GM12878 (cell line): ENCODE data around the gene FZD8.

Experiments
- CHD2 ChIP-seq: IDR thresholded peaks from 2 replicates; pipeline ENCODE4 v1.6.1; 2011; ENCODE audit warnings: low read depth, low read length, improper control_type of control experiment, borderline replicate concordance
- CTCF ChIP-seq, 3 experiments: IDR thresholded peaks in 2 of 3; conservative IDR thresholded peaks in 1 of 3; 2 replicates each; pipeline ENCODE4 v1.5.1; 2011; ENCODE audit warnings: low read depth in 3 of 3, low read length in 3 of 3, mild to moderate bottlenecking in 3 of 3, control low read depth in 2 of 3, moderate library complexity in 2 of 3, inconsistent platforms in 1 of 3, mixed read lengths in 1 of 3; ENCODE audit not compliant: control insufficient read depth in 2 of 3, insufficient read depth in 1 of 3; ENCODE audit errors: extremely low read depth in 1 of 3
- MXI1 ChIP-seq: fragments of 150-350 bp; IDR thresholded peaks from 2 replicates; pipeline ENCODE4 v1.6.1; 2011; ENCODE audit warnings: low read depth, mild to moderate bottlenecking, inconsistent platforms, low read length, improper control_type of control experiment
- NR2F1 ChIP-seq: fragments of 450-650 bp; conservative IDR thresholded peaks from 2 replicates; pipeline ENCODE4 v1.6.1; 2017; ENCODE audit warnings: mild to moderate bottlenecking
- PAX8 ChIP-seq: fragments of 450-650 bp; IDR thresholded peaks from 2 replicates; pipeline ENCODE4 v1.6.1; 2017; ENCODE audit warnings: mild to moderate bottlenecking, moderate library complexity
- POLR2AphosphoS5 ChIP-seq: IDR thresholded peaks from 2 replicates; pipeline ENCODE4 v1.6.1; 2011; ENCODE audit warnings: mild to moderate bottlenecking, low read length, inconsistent platforms
- RELA ChIP-seq: fragments of 450-650 bp; IDR thresholded peaks from 2 replicates; pipeline ENCODE4 v1.8.0; 2014; ENCODE audit warnings: borderline replicate concordance; ENCODE audit not compliant: partially characterized antibody
- SMAD1 ChIP-seq: fragments of 450-650 bp; IDR thresholded peaks from 2 replicates; pipeline ENCODE4 v1.6.1; 2018; ENCODE audit warnings: mild to moderate bottlenecking, low read depth; ENCODE audit not compliant: partially characterized antibody
- SMC3 ChIP-seq: IDR thresholded peaks from 2 replicates; pipeline ENCODE4 v1.6.1; 2011; ENCODE audit warnings: low read length, improper control_type of control experiment, borderline replicate concordance
- YY1 ChIP-seq: IDR thresholded peaks from 2 replicates; pipeline ENCODE4 v1.6.1; 2011; ENCODE audit warnings: low read depth, mild to moderate bottlenecking, low read length
- TF ChIP-seq, protein P1 (sequence below): fragments of 450-650 bp; IDR thresholded peaks from 2 replicates; pipeline ENCODE4 v1.6.1; 2016; ENCODE audit warnings: mild to moderate bottlenecking

GRCh38 chr10:35607475-35608327 lies 34.4 kb downstream of the FZD8 start:
- TF ChIP-seq SMAD1 = no peak
- TF ChIP-seq, protein P1, sequence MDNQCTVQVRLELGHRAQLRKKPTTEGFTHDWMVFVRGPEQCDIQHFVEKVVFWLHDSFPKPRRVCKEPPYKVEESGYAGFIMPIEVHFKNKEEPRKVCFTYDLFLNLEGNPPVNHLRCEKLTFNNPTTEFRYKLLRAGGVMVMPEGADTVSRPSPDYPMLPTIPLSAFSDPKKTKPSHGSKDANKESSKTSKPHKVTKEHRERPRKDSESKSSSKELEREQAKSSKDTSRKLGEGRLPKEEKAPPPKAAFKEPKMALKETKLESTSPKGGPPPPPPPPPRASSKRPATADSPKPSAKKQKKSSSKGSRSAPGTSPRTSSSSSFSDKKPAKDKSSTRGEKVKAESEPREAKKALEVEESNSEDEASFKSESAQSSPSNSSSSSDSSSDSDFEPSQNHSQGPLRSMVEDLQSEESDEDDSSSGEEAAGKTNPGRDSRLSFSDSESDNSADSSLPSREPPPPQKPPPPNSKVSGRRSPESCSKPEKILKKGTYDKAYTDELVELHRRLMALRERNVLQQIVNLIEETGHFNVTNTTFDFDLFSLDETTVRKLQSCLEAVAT = no peak
- TF ChIP-seq RELA = no peak
- TF ChIP-seq YY1 = no peak
- no peak for TF ChIP-seq CHD2
- TF ChIP-seq PAX8 = no peak
- no peak for TF ChIP-seq MXI1
- no peak for TF ChIP-seq CTCF (IDR thresholded peaks at IDR 0.05 in 2 of 3, conservative IDR thresholded peaks at IDR 0.05 in 1 of 3; ENCODE audit: control insufficient read depth in 2 of 3, extremely low read depth in 1 of 3, insufficient read depth in 1 of 3, low read depth in 3 of 3, low read length in 3 of 3)
- no peak for TF ChIP-seq SMC3
- TF ChIP-seq POLR2AphosphoS5 = no peak
- no peak for TF ChIP-seq NR2F1
